Keratinocyte (primary cell): ENCODE data around the gene ZNF462. TPM values are rescaled to one million over a fixed set of nuclear protein-coding genes. Genes with fewer than 3 reads are reported as not detected.

ENCODE experiments used
- DNase-seq: peaks from one replicate; pipeline ENCODE4 v3.0.0-alpha.2; 2011; ENCODE audit warnings: low read depth, missing footprints, low spot score
- FAIRE-seq: peaks from 2 replicates; lab custom pipeline; 2011; peaks lifted over from hg19 to GRCh38; lab: Jason Lieb, UNC
- H2AFZ ChIP-seq: 2 replicates; pipeline ENCODE4 v1.6.0; 2012; ENCODE audit warnings: low read length, control low read depth, inconsistent platforms; ENCODE audit not compliant: control insufficient read depth
- H3K27ac ChIP-seq: 2 replicates; pipeline ENCODE4 v1.5.1; 2011; ENCODE audit warnings: low read length; ENCODE audit not compliant: control insufficient read depth, insufficient read depth
- H3K27me3 ChIP-seq: 3 replicates; pipeline ENCODE4 v1.6.0; 2011; ENCODE audit warnings: low read length; ENCODE audit not compliant: control insufficient read depth, insufficient read depth; ENCODE audit errors: extremely low read depth
- H3K36me3 ChIP-seq, 2 experiments: 2 replicates in 1 of 2; 3 replicates in 1 of 2; pipeline ENCODE4 v1.5.1; 2011; ENCODE audit warnings: low read length in 2 of 2, mild to moderate bottlenecking in 1 of 2; ENCODE audit not compliant: control insufficient read depth in 2 of 2, insufficient read depth in 2 of 2; ENCODE audit errors: extremely low read depth in 1 of 2
- H3K4me1 ChIP-seq: 3 replicates; pipeline ENCODE4 v1.5.1; 2011; ENCODE audit warnings: low read length; ENCODE audit not compliant: control insufficient read depth, insufficient read depth; ENCODE audit errors: extremely low read depth
- H3K4me2 ChIP-seq: 3 replicates; pipeline ENCODE4 v1.6.0; 2011; ENCODE audit warnings: low read depth, low read length; ENCODE audit not compliant: control insufficient read depth, insufficient read depth; ENCODE audit errors: extremely low read depth
- H3K4me3 ChIP-seq, 3 experiments: fragments of 200-600 bp in 1 of 3; sonication (generic) in 1 of 3; 2 replicates in 2 of 3; 3 replicates in 1 of 3; pipeline ENCODE4 v1.5.1; 2011 to 2016; ENCODE audit warnings: low read length in 3 of 3, mild to moderate bottlenecking in 3 of 3, control low read depth in 2 of 3, inconsistent platforms in 1 of 3, low read depth in 1 of 3, mixed read lengths in 1 of 3, mixed run types in 1 of 3, moderate library complexity in 1 of 3; ENCODE audit not compliant: control insufficient read depth in 2 of 3, insufficient read depth in 2 of 3; ENCODE audit errors: extremely low read depth in 1 of 3
- H3K79me2 ChIP-seq: 2 replicates; pipeline ENCODE4 v1.6.0; 2012; ENCODE audit warnings: low read length; ENCODE audit not compliant: control insufficient read depth, insufficient read depth
- H3K9ac ChIP-seq: 3 replicates; pipeline ENCODE4 v1.6.0; 2011; ENCODE audit warnings: low read length; ENCODE audit not compliant: control insufficient read depth, insufficient read depth; ENCODE audit errors: extremely low read depth
- H3K9me1 ChIP-seq: 3 replicates; pipeline ENCODE4 v1.6.0; 2011; ENCODE audit warnings: low read length; ENCODE audit not compliant: control insufficient read depth, insufficient read depth; ENCODE audit errors: extremely low read depth
- H3K9me3 ChIP-seq: 2 replicates; pipeline ENCODE4 v1.5.1; 2012; ENCODE audit warnings: low read depth, low read length; ENCODE audit not compliant: control insufficient read depth
- H4K20me1 ChIP-seq: 3 replicates; pipeline ENCODE4 v1.6.0; 2011; ENCODE audit warnings: low read length; ENCODE audit not compliant: control insufficient read depth, insufficient read depth; ENCODE audit errors: extremely low read depth
- EZH2 ChIP-seq: IDR thresholded peaks from one replicate; pipeline ENCODE4 v1.6.1; 2012; ENCODE audit warnings: inconsistent platforms, mild to moderate bottlenecking, low read length, moderate library complexity
- dilution Hi-C: fragments of 300-500 bp; cut with MboI; formaldehyde crosslinking; loops from one replicate; pipeline ENCODE4 v1.7.0; 2020; ENCODE audit warnings: low sequenced_read_pairs; ENCODE audit not compliant: extremely low pct_ligation_motif_present
- polyA plus RNA-seq, 5 experiments: library from polyadenylated mRNA; depleted of rRNA in 3 of 5; stranded (reverse) in 3 of 5; stranded (forward) in 1 of 5; unstranded in 1 of 5; fragments of >200 nt; gene quantifications; 1 replicate in 1 of 5; 2 replicates in 3 of 5; 3 replicates in 1 of 5; pipeline versions ENCODE4 v1.2.1 to v1.2.3, GENCODE V29; 2011 to 2012; ENCODE audit warnings: missing spikeins in 2 of 5, low read depth in 1 of 5, low replicate concordance in 1 of 5
- TF ChIP-seq, protein P1 (sequence below), 3 experiments: IDR thresholded peaks in 1 of 3; conservative IDR thresholded peaks in 1 of 3; optimal IDR thresholded peaks in 1 of 3; 2 replicates in 2 of 3; 3 replicates in 1 of 3; pipeline versions ENCODE3 to v1.5.1; 2011; ENCODE audit warnings: low read length in 3 of 3, mild to moderate bottlenecking in 3 of 3, moderate library complexity in 2 of 3, control low read depth in 1 of 3, inconsistent platforms in 1 of 3; ENCODE audit not compliant: insufficient read depth in 2 of 3; ENCODE audit errors: extremely low read depth in 1 of 3

The ZNF462 gene
- polyA plus RNA-seq, 1 donor (not counting 4 experiments of a cell fraction or from before 2014, with no cell fraction given) = 7.8 TPM

GRCh38 chr9:106893088-106893487, 30.1 kb downstream of the ZNF462 start:
- dilution Hi-C loops = no loop called here
- peak overlapping the region; percentile 88 for H3K27ac ChIP-seq
- no peaks in the 10 kb centered on the region for H3K27me3 ChIP-seq
- peak overlapping the region; percentile 75 for H3K4me2 ChIP-seq
- TF ChIP-seq EZH2 = no peak
- TF ChIP-seq, protein P1, sequence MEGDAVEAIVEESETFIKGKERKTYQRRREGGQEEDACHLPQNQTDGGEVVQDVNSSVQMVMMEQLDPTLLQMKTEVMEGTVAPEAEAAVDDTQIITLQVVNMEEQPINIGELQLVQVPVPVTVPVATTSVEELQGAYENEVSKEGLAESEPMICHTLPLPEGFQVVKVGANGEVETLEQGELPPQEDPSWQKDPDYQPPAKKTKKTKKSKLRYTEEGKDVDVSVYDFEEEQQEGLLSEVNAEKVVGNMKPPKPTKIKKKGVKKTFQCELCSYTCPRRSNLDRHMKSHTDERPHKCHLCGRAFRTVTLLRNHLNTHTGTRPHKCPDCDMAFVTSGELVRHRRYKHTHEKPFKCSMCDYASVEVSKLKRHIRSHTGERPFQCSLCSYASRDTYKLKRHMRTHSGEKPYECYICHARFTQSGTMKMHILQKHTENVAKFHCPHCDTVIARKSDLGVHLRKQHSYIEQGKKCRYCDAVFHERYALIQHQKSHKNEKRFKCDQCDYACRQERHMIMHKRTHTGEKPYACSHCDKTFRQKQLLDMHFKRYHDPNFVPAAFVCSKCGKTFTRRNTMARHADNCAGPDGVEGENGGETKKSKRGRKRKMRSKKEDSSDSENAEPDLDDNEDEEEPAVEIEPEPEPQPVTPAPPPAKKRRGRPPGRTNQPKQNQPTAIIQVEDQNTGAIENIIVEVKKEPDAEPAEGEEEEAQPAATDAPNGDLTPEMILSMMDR (optimal IDR thresholded peaks at IDR 0.05 in 1 of 3, IDR thresholded peaks at IDR 0.05 in 1 of 3, conservative IDR thresholded peaks at IDR 0.05 in 1 of 3; ENCODE audit: extremely low read depth in 1 of 3, insufficient read depth in 2 of 3, low read length in 3 of 3) = no peak
- FAIRE-seq (peak; percentile 71), DNase-seq (no peak)
- H3K79me2 ChIP-seq = peaks cover 64% of the 10 kb centered on the region
- H3K9me1 ChIP-seq = no peaks in the 10 kb centered on the region
- H3K36me3 ChIP-seq = peaks cover 0 to 1% of the 10 kb centered on the region in 2 experiments
- H4K20me1 ChIP-seq = no peaks in the 10 kb centered on the region
- peak overlapping the region in 2 of 3 experiments; percentile 8 to 33 for H3K4me3 ChIP-seq
- no peaks in the 10 kb centered on the region for H3K9me3 ChIP-seq
- H2AFZ ChIP-seq = no peak overlapping the region
- H3K9ac ChIP-seq = peak overlapping the region; percentile 11
- peaks cover 62% of the 10 kb centered on the region for H3K4me1 ChIP-seq

DNA sequence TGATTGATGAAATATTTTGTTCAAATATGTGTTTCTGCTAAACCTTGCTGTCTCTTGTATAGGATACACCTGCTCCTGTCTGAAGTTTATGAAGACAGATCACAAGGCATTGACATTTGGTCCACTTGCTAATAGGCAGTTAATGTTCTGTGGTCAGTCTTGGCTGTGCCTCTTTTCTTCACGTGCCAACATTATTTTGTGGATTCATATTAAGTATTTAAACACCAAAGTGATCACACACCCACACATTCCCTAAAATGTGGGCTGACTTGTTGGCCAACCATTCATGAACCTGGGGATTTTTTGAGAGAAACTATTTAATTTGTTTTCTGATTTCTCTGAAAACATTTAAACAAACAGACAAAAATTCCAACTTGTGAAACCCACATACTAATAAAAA, 33.7 kb downstream of the ZNF462 start:
- no peaks in the 10 kb centered on the region for H3K27me3 ChIP-seq
- no peak overlapping the region for H3K4me3 ChIP-seq
- no peak overlapping the region for H2AFZ ChIP-seq
- peaks cover 69% of the 10 kb centered on the region for H3K79me2 ChIP-seq
- FAIRE-seq = no peak
- H3K4me1 ChIP-seq = peaks cover 31% of the 10 kb centered on the region
- no peak overlapping the region for H3K27ac ChIP-seq
- dilution Hi-C loops = no loop called here
- peaks cover 0 to 1% of the 10 kb centered on the region in 2 experiments for H3K36me3 ChIP-seq
- H3K9me1 ChIP-seq = no peaks in the 10 kb centered on the region
- DNase-seq = no peak
- no peaks in the 10 kb centered on the region for H3K9me3 ChIP-seq
- no peak for TF ChIP-seq EZH2
- TF ChIP-seq, protein P1 (optimal IDR thresholded peaks at IDR 0.05 in 1 of 3, IDR thresholded peaks at IDR 0.05 in 1 of 3, conservative IDR thresholded peaks at IDR 0.05 in 1 of 3; ENCODE audit: extremely low read depth in 1 of 3, insufficient read depth in 2 of 3, low read length in 3 of 3) = no peak
- no peaks in the 10 kb centered on the region for H4K20me1 ChIP-seq
- H3K9ac ChIP-seq = no peak overlapping the region
- no peak overlapping the region for H3K4me2 ChIP-seq
